ENCODE results near the gene CLDND2.

DNA sequence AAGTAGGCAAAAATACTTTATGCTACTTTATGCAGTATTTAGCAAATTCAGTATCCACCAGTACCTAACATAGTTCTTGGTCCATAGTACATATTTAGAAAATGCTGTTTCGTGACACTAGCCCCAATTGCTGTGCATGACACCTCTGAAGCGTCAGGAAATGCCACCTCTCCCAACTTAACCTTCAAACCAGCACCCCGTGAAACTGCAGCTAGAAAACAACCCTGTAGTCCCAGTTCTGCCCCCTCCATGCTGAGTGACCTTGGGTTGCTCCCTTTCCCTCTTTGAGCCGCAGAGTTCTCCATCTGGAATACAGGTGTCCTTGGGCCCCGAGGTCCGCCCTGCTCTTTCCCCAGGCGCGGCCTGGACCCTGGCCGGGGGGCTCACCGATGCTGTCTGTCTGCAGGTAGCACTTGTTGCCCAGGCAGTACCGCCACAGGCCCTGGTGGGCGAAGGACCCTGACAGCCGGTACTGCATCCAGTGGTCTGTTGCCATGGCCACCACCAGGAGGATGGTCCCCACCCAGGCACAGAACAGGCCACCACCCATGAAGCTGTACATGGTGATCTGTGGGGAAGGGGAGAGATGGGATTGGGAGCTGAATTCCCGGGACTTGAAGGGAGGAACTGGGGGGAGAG, 18.2 kb upstream of the CLDND2 start:
- TF ChIP-seq, protein P1, sequence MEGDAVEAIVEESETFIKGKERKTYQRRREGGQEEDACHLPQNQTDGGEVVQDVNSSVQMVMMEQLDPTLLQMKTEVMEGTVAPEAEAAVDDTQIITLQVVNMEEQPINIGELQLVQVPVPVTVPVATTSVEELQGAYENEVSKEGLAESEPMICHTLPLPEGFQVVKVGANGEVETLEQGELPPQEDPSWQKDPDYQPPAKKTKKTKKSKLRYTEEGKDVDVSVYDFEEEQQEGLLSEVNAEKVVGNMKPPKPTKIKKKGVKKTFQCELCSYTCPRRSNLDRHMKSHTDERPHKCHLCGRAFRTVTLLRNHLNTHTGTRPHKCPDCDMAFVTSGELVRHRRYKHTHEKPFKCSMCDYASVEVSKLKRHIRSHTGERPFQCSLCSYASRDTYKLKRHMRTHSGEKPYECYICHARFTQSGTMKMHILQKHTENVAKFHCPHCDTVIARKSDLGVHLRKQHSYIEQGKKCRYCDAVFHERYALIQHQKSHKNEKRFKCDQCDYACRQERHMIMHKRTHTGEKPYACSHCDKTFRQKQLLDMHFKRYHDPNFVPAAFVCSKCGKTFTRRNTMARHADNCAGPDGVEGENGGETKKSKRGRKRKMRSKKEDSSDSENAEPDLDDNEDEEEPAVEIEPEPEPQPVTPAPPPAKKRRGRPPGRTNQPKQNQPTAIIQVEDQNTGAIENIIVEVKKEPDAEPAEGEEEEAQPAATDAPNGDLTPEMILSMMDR (IDR thresholded peaks at IDR 0.05; ENCODE audit: control extremely low read depth in 1 of 3, insufficient read depth in 1 of 3, low read depth in 1 of 3, low read length in 3 of 3) = no peak
- TF ChIP-seq POLR2A (IDR thresholded peaks at IDR 0.05; ENCODE audit: control extremely low read depth in 1 of 2, low read depth in 2 of 2, low read length in 2 of 2) (no peak), USF2 (IDR thresholded peaks at IDR 0.05; ENCODE audit: low read length) (no peak), RNF2 (IDR thresholded peaks at IDR 0.05; ENCODE audit: borderline replicate concordance, low read depth, low read length, missing control alignments, poor library complexity, severe bottlenecking) (no peak), TAF1 (IDR thresholded peaks at IDR 0.05; ENCODE audit: low read depth, low read length) (no peak), SRF (IDR thresholded peaks at IDR 0.05; ENCODE audit: low read depth, low read length) (no peak), HDAC2 (IDR thresholded peaks at IDR 0.05; ENCODE audit: borderline replicate concordance in 1 of 2, low read depth in 2 of 2, low read length in 2 of 2) (no peak), NRF1 (IDR thresholded peaks at IDR 0.05; ENCODE audit: low read depth, low read length) (no peak), EP300 (IDR thresholded peaks at IDR 0.05; ENCODE audit: borderline replicate concordance in 1 of 2, low read depth in 2 of 2, low read length in 2 of 2) (no peak)

Data from H1 (cell line).